ENCODE results near the gene PAQR5.
"Not testable (repeated sequence)": the region's sequence is repeated elsewhere in the genome, so short reads cannot be mapped to it uniquely, and the experiment has no call there.

The PAQR5 gene

GRCh38 chr15:69357773-69358771 is 59.4 kb downstream of the PAQR5 start:
- DNase-seq (ENCODE audit: low spot score): peak; percentile 8

GRCh38 chr15:69358850-69359249 is 60.1 kb downstream of the PAQR5 start:
- no peak for DNase-seq (ENCODE audit: low spot score)

GRCh38 chr15:69359722-69360121 is 61.0 kb downstream of the PAQR5 start:
- no peak for DNase-seq (ENCODE audit: low spot score)

- DNase-seq (ENCODE audit: low spot score): no peak
Measured at GRCh38 chr15:69360642-69361041, 61.9 kb downstream of the PAQR5 start.

- no peak for DNase-seq (ENCODE audit: low spot score)
Measured at GRCh38 chr15:69367236-69367635, 68.5 kb downstream of the PAQR5 start.

- no peak for DNase-seq (ENCODE audit: low spot score)
Measured at GRCh38 chr15:69369631-69370030, 70.9 kb downstream of the PAQR5 start.

GRCh38 chr15:69373406-69373805 is 74.7 kb downstream of the PAQR5 start:
- DNase-seq (ENCODE audit: low spot score): no peak

GRCh38 chr15:69375151-69375790 is 76.6 kb downstream of the PAQR5 start:
- no peak for DNase-seq (ENCODE audit: low spot score)

- no peak for DNase-seq (ENCODE audit: low spot score)
Measured at GRCh38 chr15:69377216-69377970, 78.7 kb downstream of the PAQR5 start.

GRCh38 chr15:69380100-69380725 is 81.5 kb downstream of the PAQR5 start:
- DNase-seq (ENCODE audit: low spot score): no peak

- DNase-seq (ENCODE audit: low spot score): no peak
Measured at GRCh38 chr15:69380726-69381105, 82.0 kb downstream of the PAQR5 start.

GRCh38 chr15:69382176-69382575 is 83.5 kb downstream of the PAQR5 start:
- DNase-seq (ENCODE audit: low spot score): not testable (repeated sequence)

GRCh38 chr15:69384066-69384465 is 85.4 kb downstream of the PAQR5 start:
- DNase-seq (ENCODE audit: low spot score): not testable (repeated sequence)

- no peak for DNase-seq (ENCODE audit: low spot score)
Measured at GRCh38 chr15:69384626-69385598, 86.2 kb downstream of the PAQR5 start.

GRCh38 chr15:69385831-69386230 is 87.1 kb downstream of the PAQR5 start:
- DNase-seq (ENCODE audit: low spot score): no peak

GRCh38 chr15:69386284-69386683 is 87.6 kb downstream of the PAQR5 start:
- no peak for DNase-seq (ENCODE audit: low spot score)

- peak; percentile 28 for DNase-seq (ENCODE audit: low spot score)
Measured at GRCh38 chr15:69388260-69388705, 89.6 kb downstream of the PAQR5 start.

- DNase-seq (ENCODE audit: low spot score): no peak
Measured at GRCh38 chr15:69389426-69389825, 90.7 kb downstream of the PAQR5 start.

- no peak for DNase-seq (ENCODE audit: low spot score)
Measured at GRCh38 chr15:69390575-69390974, 91.9 kb downstream of the PAQR5 start.

- no peak for DNase-seq (ENCODE audit: low spot score)
Measured at GRCh38 chr15:69391046-69391757, 92.5 kb downstream of the PAQR5 start.

Data from COLO829 (cell line).